ENCODE data around the gene CDS1.
"Not testable (repeated sequence)": the region's sequence is repeated elsewhere in the genome, so short reads cannot be mapped to it uniquely, and the experiment has no call there.

Gene CDS1

GRCh38 chr4:84673475-84674240 is 90.7 kb downstream of the CDS1 start:
- no peak for DNase-seq (ENCODE audit: low spot score)

DNA sequence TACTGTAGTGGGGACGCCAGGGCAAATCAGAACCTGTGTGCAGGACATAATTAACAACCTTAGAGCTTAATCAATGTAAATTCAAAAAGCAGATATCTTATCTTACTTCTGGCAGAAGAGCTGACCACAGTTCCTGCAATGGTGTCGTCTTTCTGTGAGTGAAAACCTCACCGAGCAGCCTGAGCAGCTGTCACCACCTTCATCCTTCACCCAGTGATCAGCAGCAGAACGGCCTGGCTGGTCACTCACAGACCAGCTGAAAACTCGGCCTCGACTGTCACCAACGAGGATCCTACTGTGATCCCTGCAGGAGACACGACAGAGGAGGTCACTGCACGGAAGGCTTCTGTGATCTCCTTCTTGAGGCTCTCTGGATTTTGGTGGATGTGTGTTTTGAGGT is 94.2 kb downstream of the CDS1 start:
- no peak for DNase-seq (ENCODE audit: low spot score)

DNA sequence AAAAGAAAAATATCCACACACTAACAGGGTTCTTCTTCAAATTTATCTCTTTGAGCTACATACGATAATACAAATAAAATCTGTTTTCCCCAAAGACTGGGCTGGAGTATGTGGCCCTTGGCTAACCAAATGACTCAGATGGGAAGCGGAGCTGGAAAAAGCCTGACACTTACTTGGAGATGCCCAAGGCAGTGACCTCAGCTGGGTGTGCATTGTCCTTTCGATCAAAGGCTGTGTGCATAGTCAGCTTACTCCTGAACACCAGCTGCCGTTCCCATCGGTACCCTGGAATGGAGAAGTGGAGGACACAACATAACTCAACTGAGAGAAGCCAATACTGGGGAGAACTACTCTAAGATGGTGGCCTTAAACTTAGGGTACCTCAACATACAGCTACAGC is 95.1 kb downstream of the CDS1 start:
- DNase-seq (ENCODE audit: low spot score), result no peak

DNA sequence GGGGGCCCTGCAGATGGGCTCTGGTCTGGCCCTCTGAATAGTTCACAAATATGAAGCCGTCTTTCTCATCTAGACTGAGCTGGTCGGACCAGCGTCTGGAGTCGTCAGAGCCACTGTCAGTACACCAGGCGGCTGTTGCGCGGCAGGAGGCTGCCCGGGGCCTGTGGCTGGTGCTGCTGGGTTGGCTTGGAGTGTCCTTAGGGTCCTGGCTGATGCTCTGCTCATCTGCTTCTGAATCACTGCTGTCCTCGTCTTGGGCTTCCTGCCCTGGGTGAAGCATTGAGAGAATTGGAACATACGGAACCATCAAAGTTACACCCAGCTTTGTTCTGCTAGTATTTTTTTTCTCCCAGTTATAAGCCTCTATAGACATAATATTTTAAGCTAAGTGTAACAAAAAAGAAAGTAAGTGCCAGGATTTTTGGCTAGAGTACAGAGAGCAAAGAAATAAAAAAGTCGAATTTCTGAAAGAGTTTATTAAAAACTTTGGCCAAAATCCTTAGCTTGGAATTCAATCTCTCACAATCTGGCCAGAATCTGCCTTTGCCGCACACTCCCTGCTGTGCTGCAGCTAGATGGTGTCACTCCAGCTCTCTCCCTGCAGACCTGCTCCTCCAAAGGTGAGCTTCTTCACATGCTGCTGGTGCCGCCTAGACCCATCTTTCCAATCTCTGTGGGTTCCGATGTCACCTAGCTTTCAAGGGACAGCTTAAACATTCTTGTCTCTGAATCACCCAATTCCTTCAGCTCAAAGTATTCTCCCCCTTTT is 96.2 kb downstream of the CDS1 start:
- DNase-seq (ENCODE audit: low spot score), result no peak

- DNase-seq (ENCODE audit: low spot score), result no peak
Observed at GRCh38 chr4:84680956-84681355, 98.0 kb downstream of the CDS1 start.

DNA sequence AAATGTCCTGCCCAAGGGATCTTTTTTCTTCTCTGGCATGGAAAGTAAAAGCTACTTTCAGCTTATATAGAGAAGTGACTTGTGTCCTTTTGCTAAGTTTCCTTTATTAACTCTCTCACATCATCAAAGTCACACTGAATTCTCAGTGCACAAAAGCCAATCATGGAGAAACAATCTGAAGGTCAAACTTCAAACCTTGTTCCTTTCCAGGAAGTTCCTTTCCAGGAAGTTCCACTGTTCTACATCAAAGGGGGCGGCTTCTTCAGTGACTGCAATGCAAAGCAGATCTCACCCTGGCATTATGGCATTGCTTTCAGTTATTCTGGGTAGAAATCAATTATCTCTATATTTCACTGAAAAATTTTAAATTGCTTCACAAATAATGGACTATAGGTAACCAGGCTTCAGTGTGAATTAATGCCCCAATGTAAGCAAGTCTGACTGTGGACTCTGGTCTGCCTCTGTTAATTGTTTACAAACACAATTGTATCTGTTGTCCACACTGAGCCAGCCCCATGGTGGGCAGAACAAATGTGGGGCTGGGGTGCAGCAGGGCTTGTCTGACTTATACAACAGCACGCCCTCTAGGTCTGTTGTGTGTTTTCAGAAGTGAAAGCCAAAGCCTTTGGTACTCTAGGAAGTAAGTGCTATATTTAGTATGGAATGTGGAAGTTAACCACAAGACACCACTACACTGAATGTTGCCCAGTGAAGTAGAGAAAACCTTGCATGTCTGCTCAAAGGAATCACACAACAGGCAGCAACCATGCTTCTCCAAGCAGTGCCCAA is 98.8 kb downstream of the CDS1 start:
- no peak for DNase-seq (ENCODE audit: low spot score)

DNA sequence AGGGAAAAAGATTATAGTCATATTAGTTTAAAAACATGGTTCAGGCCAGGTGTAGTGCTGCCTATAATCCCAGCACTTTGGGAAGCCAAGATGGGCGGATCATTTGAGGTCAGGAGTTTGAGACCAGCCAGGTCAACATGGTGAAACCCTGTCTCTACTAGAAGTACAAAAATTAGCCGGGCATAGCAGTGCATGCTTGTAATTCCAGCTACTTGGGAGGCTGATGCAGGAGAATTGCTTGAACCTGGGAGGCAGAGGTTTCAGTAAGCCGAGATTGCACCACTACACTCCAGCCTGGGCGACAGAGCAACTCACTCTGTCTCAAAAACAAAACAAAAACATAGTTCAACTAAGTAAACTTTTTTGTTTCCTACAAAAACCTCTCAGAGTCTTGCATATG is 99.7 kb downstream of the CDS1 start:
- not testable (repeated sequence) for DNase-seq (ENCODE audit: low spot score)

- DNase-seq (ENCODE audit: low spot score), result no peak
Observed at GRCh38 chr4:84683064-84683850, 100.3 kb downstream of the CDS1 start.

DNA sequence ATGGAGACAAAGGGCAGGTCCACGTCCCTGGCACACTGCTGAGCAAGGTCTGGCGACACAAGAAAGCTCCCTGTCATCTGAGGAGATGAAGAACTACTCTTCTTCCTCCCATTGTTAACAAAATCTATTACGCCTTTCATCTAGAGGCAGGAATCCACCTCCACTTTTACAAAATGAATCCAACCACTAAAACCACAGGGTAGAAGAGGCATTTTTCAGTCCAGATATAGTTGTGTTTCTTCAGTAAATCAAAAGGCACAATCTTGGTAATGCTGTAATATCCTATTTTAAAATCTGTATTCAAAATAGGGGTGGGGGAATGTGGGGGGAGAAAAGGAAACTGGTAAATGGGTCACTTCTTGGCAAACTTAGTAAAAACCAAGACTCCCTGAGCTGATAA is 101.4 kb downstream of the CDS1 start:
- no peak for DNase-seq (ENCODE audit: low spot score)

- DNase-seq (ENCODE audit: low spot score), result no peak
Observed at GRCh38 chr4:84685105-84685504, 102.2 kb downstream of the CDS1 start.

DNA sequence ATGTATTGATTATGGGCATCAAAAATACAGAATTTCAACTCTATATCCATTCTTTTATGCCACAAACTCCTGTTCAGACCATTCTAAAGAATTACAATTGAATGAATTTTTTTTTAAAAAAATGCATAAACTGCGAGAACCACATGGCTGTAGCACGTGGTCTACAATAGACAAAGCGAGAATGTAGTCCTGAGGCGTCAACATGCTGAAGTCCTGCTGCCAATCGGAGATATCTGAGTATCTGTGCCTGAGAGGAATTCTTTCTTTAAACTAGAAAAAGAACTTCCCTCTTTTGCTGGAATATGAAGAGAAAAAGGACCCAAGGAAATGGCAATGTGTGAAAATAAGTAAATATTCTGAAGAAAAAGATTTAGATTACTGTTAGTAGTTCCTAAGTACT is 105.7 kb downstream of the CDS1 start:
- no peak for DNase-seq (ENCODE audit: low spot score)

- no peak for DNase-seq (ENCODE audit: low spot score)
Observed at GRCh38 chr4:84689197-84689596, 106.3 kb downstream of the CDS1 start.

DNA sequence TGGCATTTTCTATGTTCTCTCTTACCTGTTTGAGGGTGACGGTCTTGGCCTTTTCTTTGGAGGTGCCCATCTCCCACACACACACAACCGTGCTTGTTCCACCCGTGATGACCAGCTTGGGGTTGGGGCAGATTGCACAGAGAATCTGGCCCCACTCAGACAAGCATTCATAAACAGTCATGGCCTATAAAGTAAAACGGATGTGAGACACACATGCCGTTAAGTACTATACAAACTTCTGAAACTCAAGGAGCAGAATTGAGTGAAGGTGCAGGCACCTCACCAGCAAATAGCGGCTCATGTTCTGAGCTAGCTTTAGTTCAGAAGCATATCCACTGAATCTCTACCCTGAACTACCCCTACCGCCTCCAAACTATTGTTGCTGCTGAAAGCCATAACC is 107.6 kb downstream of the CDS1 start:
- DNase-seq (ENCODE audit: low spot score), result no peak

- DNase-seq (ENCODE audit: low spot score), result peak; percentile 35
Observed at GRCh38 chr4:84691170-84691691, 108.3 kb downstream of the CDS1 start.

DNA sequence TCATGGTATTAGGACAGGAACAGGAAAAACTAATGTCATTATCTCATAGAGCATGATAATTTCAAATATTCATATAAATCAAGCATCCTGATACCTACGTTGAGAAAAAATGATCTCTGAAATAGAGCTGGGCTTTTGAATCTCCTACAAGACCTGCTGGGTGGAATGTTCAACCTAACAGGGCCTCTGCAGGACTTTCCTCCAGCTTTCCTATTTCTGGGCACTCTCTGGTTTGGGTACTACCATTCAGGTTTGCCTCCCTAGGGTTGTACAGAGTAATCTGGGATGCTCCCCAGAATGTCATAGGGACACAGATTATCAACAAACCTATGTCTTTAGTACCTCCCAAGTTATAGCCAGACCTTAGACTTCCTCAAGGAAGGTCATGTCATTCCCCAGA is 108.9 kb downstream of the CDS1 start:
- no peak for DNase-seq (ENCODE audit: low spot score)

- DNase-seq (ENCODE audit: low spot score), result no peak
Observed at GRCh38 chr4:84697159-84697558, 114.2 kb downstream of the CDS1 start.

GRCh38 chr4:84697615-84698201 is 114.8 kb downstream of the CDS1 start:
- no peak for DNase-seq (ENCODE audit: low spot score)

DNA sequence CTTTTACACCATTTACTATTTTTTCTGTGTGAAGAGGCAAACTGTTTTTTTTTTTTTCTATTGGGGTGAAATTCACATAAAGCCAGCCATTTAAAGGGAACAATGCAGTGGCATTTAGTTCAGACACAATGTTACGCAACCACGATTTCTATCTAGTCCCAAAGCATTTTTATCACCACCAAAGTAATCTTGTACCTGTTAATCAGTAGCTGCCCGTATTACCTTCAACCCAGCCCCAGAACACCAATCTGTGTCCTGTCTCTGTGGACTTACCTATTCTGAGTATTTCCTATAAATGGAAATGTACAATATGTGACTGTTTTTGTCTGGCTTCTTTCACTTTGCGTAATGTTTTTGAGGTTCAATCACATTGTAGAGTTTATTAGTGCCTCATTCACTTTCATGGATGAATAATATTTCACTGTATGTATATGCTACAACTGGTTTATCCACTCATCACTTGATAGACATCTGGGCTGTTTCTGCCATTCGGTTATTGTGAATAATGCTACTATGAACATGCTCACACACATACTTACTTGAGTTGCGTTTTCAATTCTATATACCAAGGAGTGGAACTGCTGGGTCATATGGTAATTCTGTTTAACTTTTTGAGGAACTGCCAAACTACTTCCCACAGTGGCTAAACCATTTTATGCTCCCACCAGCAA is 116.2 kb downstream of the CDS1 start:
- DNase-seq (ENCODE audit: low spot score), result no peak

Measured in activated CD4-positive, alpha-beta T cell treated with anti-CD3 and anti-CD28 coated beads, Interleukin-2, Interleukin-4, amounts not matched to agents 100 ng/mL and 50 ng/mL, durations not matched to agents 16 hours and 8 hours (primary cell).